HepG2 (cell line): ENCODE results near the gene CARMIL3. TPM values are rescaled to one million over a fixed set of nuclear protein-coding genes. Genes with fewer than 3 reads are reported as not detected.

Source experiments
- CHD2 ChIP-seq: IDR thresholded peaks from 2 replicates; pipeline ENCODE4 v1.6.1; 2011; ENCODE audit warnings: low read depth, low read length, improper control_type of control experiment
- GATAD1 ChIP-seq: IDR thresholded peaks from 2 replicates; pipeline ENCODE4 v1.6.1; 2016; ENCODE audit warnings: missing genetic modification reagents, missing compliant biosample characterization
- HNF4G ChIP-seq, 2 experiments: sonication (generic) in 1 of 2; formaldehyde crosslinking in 1 of 2; IDR thresholded peaks; 2 replicates each; pipeline versions ENCODE4 v1.4.0 to v1.6.1; 2011 to 2020; ENCODE audit warnings: borderline replicate concordance in 2 of 2, low read depth in 2 of 2, mild to moderate bottlenecking in 2 of 2, low read length in 1 of 2, missing genetic modification reagents in 1 of 2, moderate library complexity in 1 of 2
- NR1H2 ChIP-seq: sonication (generic); formaldehyde crosslinking; IDR thresholded peaks from 2 replicates; pipeline ENCODE4 v1.8.1; 2022; ENCODE audit warnings: low read depth, missing genetic modification reagents, borderline replicate concordance
- THAP8 ChIP-seq: sonication (generic); formaldehyde crosslinking; IDR thresholded peaks from 2 replicates; pipeline ENCODE4 v1.5.1; 2020; ENCODE audit warnings: missing genetic modification reagents, mild to moderate bottlenecking, borderline replicate concordance
- ZBTB38 ChIP-seq: sonication (generic); formaldehyde crosslinking; IDR thresholded peaks from 2 replicates; pipeline ENCODE4 v1.5.1; 2020; ENCODE audit warnings: mild to moderate bottlenecking, missing genetic modification reagents
- ZHX1 ChIP-seq: sonication (generic); formaldehyde crosslinking; IDR thresholded peaks from 2 replicates; pipeline ENCODE4 v1.8.1; 2022; ENCODE audit warnings: low read depth, mild to moderate bottlenecking, missing genetic modification reagents
- ZNF468 ChIP-seq: sonication (generic); formaldehyde crosslinking; IDR thresholded peaks from 2 replicates; pipeline ENCODE4 v1.8.0; 2022; ENCODE audit warnings: mild to moderate bottlenecking, moderate library complexity, missing genetic modification reagents
- ZNF616 ChIP-seq: sonication (generic); formaldehyde crosslinking; IDR thresholded peaks from 2 replicates; pipeline ENCODE4 v1.5.0; 2020; ENCODE audit warnings: low read depth, mild to moderate bottlenecking, missing genetic modification reagents
- ZNF7 ChIP-seq: IDR thresholded peaks from 2 replicates; pipeline ENCODE4 v1.6.1; 2016; ENCODE audit warnings: missing biosample characterization, missing genetic modification reagents
- ZNF792 ChIP-seq: IDR thresholded peaks from 2 replicates; pipeline ENCODE4 v1.6.1; 2016
- ZNF878 ChIP-seq: sonication (generic); formaldehyde crosslinking; IDR thresholded peaks from 2 replicates; pipeline ENCODE4 v1.8.1; 2023; ENCODE audit warnings: mild to moderate bottlenecking, missing genetic modification reagents, moderate library complexity
- polyA plus RNA-seq, 8 experiments: library from polyadenylated mRNA; depleted of rRNA in 3 of 8; stranded (reverse) in 7 of 8; unstranded in 1 of 8; fragments of >200 nt; fragmentation: Illumina TruSeq in 4 of 8; extraction: Trizol in 4 of 8; gene quantifications; 2 replicates each; pipeline versions ENCODE4 v1.2.1 to v1.2.3, GENCODE V29; 2011 to 2016; ENCODE audit warnings: low read depth in 4 of 8, missing spikeins in 1 of 8, mixed read lengths in 1 of 8; ENCODE audit not compliant: insufficient read depth in 1 of 8
- total RNA-seq, 5 experiments: library from RNA; depleted of rRNA; stranded (reverse); fragments of >200 nt; fragmentation: Illumina TruSeq; extraction: Trizol; gene quantifications; 2 replicates each; pipeline ENCODE4 v1.2.3, GENCODE V29; 2016; ENCODE audit warnings: low read depth in 1 of 5
- TF ChIP-seq, protein P1 (sequence below): sonication (generic); formaldehyde crosslinking; IDR thresholded peaks from 2 replicates; pipeline ENCODE4 v1.8.1; 2023; ENCODE audit warnings: mild to moderate bottlenecking, inconsistent platforms, moderate library complexity, missing genetic modification reagents, borderline replicate concordance
- TF ChIP-seq, protein P2 (sequence below): sonication (generic); formaldehyde crosslinking; IDR thresholded peaks from 2 replicates; pipeline ENCODE4 v1.5.0; 2020; ENCODE audit warnings: mild to moderate bottlenecking, missing genetic modification reagents, borderline replicate concordance
- TF ChIP-seq, protein P3 (sequence below): sonication (generic); formaldehyde crosslinking; IDR thresholded peaks from 2 replicates; pipeline ENCODE4 v1.5.1; 2020; ENCODE audit warnings: mild to moderate bottlenecking, missing genetic modification reagents, borderline replicate concordance

CARMIL3 gene
- total and polyA plus RNA-seq, 2 of the 13 experiments (the other 11 are each of a cell fraction or from before 2014, with no cell fraction given), result 0.27 to 0.55 TPM

- TF ChIP-seq, protein P1, sequence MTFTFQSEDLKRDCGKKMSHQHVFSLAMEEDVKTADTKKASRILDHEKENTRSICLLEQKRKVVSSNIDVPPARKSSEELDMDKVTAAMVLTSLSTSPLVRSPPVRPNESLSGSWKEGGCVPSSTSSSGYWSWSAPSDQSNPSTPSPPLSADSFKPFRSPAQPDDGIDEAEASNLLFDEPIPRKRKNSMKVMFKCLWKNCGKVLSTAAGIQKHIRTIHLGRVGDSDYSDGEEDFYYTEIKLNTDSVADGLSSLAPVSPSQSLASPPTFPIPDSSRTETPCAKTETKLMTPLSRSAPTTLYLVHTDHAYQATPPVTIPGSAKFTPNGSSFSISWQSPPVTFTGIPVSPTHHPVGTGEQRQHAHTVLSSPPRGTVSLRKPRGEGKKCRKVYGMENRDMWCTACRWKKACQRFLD, result peak; percentile 93
- TF ChIP-seq HNF4G (IDR thresholded peaks at IDR 0.05; ENCODE audit: borderline replicate concordance, low read depth, low read length), result peak; percentile 93
- TF ChIP-seq HNF4G (CRISPR knock-in tag; IDR thresholded peaks at IDR 0.05; ENCODE audit: borderline replicate concordance, low read depth), result peak; percentile 50
- TF ChIP-seq ZHX1, result no peak
- TF ChIP-seq CHD2, result peak; percentile 34; the same call in 1 of the 2 replicates
- TF ChIP-seq, protein P2, sequence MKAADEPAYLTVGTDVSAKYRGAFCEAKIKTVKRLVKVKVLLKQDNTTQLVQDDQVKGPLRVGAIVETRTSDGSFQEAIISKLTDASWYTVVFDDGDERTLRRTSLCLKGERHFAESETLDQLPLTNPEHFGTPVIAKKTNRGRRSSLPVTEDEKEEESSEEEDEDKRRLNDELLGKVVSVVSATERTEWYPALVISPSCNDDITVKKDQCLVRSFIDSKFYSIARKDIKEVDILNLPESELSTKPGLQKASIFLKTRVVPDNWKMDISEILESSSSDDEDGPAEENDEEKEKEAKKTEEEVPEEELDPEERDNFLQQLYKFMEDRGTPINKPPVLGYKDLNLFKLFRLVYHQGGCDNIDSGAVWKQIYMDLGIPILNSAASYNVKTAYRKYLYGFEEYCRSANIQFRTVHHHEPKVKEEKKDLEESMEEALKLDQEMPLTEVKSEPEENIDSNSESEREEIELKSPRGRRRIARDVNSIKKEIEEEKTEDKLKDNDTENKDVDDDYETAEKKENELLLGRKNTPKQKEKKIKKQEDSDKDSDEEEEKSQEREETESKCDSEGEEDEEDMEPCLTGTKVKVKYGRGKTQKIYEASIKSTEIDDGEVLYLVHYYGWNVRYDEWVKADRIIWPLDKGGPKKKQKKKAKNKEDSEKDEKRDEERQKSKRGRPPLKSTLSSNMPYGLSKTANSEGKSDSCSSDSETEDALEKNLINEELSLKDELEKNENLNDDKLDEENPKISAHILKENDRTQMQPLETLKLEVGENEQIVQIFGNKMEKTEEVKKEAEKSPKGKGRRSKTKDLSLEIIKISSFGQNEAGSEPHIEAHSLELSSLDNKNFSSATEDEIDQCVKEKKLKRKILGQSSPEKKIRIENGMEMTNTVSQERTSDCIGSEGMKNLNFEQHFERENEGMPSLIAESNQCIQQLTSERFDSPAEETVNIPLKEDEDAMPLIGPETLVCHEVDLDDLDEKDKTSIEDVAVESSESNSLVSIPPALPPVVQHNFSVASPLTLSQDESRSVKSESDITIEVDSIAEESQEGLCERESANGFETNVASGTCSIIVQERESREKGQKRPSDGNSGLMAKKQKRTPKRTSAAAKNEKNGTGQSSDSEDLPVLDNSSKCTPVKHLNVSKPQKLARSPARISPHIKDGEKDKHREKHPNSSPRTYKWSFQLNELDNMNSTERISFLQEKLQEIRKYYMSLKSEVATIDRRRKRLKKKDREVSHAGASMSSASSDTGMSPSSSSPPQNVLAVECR (CRISPR knock-in tag), result no peak
- no peak for TF ChIP-seq THAP8 (CRISPR knock-in tag)
- TF ChIP-seq ZNF616 (CRISPR knock-in tag), result peak; percentile 94
- TF ChIP-seq ZNF7 (CRISPR knock-in tag), result 0 out of 2 replicates have a peak, but pooled peaks have one; percentile 54
- TF ChIP-seq NR1H2 (CRISPR knock-in tag), result no peak
- TF ChIP-seq ZNF878 (CRISPR knock-in tag), result no peak
- peak; percentile 97 for TF ChIP-seq ZNF792 (CRISPR knock-in tag)
- TF ChIP-seq, protein P3, sequence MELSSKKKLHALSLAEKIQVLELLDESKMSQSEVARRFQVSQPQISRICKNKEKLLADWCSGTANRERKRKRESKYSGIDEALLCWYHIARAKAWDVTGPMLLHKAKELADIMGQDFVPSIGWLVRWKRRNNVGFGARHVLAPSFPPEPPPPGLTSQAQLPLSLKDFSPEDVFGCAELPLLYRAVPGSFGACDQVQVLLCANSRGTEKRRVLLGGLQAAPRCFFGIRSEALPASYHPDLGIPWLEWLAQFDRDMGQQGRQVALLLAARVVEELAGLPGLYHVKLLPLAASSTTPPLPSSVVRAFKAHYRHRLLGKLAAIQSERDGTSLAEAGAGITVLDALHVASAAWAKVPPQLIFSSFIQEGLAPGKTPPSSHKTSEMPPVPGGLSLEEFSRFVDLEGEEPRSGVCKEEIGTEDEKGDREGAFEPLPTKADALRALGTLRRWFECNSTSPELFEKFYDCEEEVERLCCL (CRISPR knock-in tag), result peak; percentile 99
- peak; percentile 92 for TF ChIP-seq ZBTB38 (CRISPR knock-in tag)
- peak; percentile 57 for TF ChIP-seq GATAD1
- no peak for TF ChIP-seq ZNF468 (CRISPR knock-in tag)
These were observed 42.4 kb downstream of the CARMIL3 start, which contains the start of gene PCK2 (continued) for GRCh38 chr14:24093901-24094840.
